K562 (cell line): ENCODE data around the gene ARFGEF2. TPM values are rescaled to one million over a fixed set of nuclear protein-coding genes. Genes with fewer than 3 reads are reported as not detected.

Experiments used
- ATAC-seq: fragments of 200-7000 bp; cut with Tn5 transposase; 3 replicates; pipeline ENCODE4 v1.9.1; 2020; ENCODE audit warnings: moderate library complexity
- BruUV-seq: library from RNA; stranded (reverse); fragments of 400-500 nt; replicated peaks from 2 replicates; lab custom pipeline; 2021; lab: Mats Ljungman, UMichigan
- CTCF ChIA-PET: fragments of 300-600 bp; formaldehyde crosslinking; extraction: SDS; loops from one replicate; lab custom pipeline; 2021; ENCODE audit warnings: low intra/inter-chr PET ratio; lab: Yijun Ruan, JAX
- POLR2A ChIA-PET: fragments of 300-600, 350-650 bp; sonication (Branson Sonifier 250); formaldehyde crosslinking; extraction: SDS; loops from one replicate; lab custom pipeline; 2021; ENCODE audit warnings: antibody characterized with exemption, inconsistent platforms; lab: Yijun Ruan, JAX
- DNase-seq, 4 experiments: peaks; one replicate each; pipeline versions ENCODE4 v3.0.0 to v3.0.0-alpha.2; 2011 to 2018; ENCODE audit warnings: low spot score in 3 of 4, mixed read lengths in 3 of 4; ENCODE audit errors: extremely low read depth in 1 of 4
- FAIRE-seq: peaks from 2 replicates; lab custom pipeline; 2011; peaks lifted over from hg19 to GRCh38; lab: Jason Lieb, UNC
- H2AFZ ChIP-seq: 2 replicates; pipeline ENCODE4 v1.6.0; 2011; ENCODE audit warnings: low read depth, low read length, control low read depth, inconsistent platforms
- H3K27ac ChIP-seq: fragments of 200-600 bp; 3 replicates; pipeline ENCODE4 v1.8.0; 2011; ENCODE audit warnings: low read depth, mild to moderate bottlenecking, control low read depth, inconsistent platforms, low read length, moderate library complexity, mixed read lengths; ENCODE audit errors: extremely low read depth
- H3K27me3 ChIP-seq, 2 experiments: fragments of 300-600 bp in 1 of 2; 2 replicates in 1 of 2; 3 replicates in 1 of 2; pipeline versions ENCODE4 v1.6.0 to v1.8.0; 2011; ENCODE audit warnings: inconsistent platforms in 2 of 2, low read length in 2 of 2, mild to moderate bottlenecking in 1 of 2, mixed read lengths in 1 of 2, moderate library complexity in 1 of 2; ENCODE audit not compliant: control insufficient read depth in 2 of 2, insufficient read depth in 2 of 2
- H3K36me3 ChIP-seq: fragments of 300-600 bp; 3 replicates; pipeline ENCODE4 v1.8.0; 2011; ENCODE audit warnings: mild to moderate bottlenecking, low read length, inconsistent platforms; ENCODE audit not compliant: control insufficient read depth, insufficient read depth
- H3K4me1 ChIP-seq, 2 experiments: fragments of 200-600 bp in 1 of 2; replicated peaks in 1 of 2; 2 replicates in 1 of 2; 3 replicates in 1 of 2; pipeline versions ENCODE4 v1.5.1 to v1.8.0; 2011; ENCODE audit warnings: inconsistent platforms in 2 of 2, low read length in 2 of 2, mild to moderate bottlenecking in 1 of 2, mixed read lengths in 1 of 2, moderate library complexity in 1 of 2; ENCODE audit not compliant: control insufficient read depth in 2 of 2, insufficient read depth in 2 of 2
- H3K4me2 ChIP-seq: 2 replicates; pipeline ENCODE4 v1.6.1; 2011; ENCODE audit warnings: low read length, control low read depth, inconsistent platforms, mixed read lengths; ENCODE audit not compliant: insufficient read depth
- H3K4me3 ChIP-seq: fragments of 200-600 bp; sonication (generic), shearing (Covaris generic); 2 replicates; pipeline ENCODE4 v1.5.1; 2016; ENCODE audit warnings: control low read depth, inconsistent platforms
- H3K79me2 ChIP-seq: fragments of 200-600 bp; 3 replicates; pipeline ENCODE4 v1.8.0; 2011; ENCODE audit warnings: low read length, inconsistent platforms; ENCODE audit not compliant: control insufficient read depth, insufficient read depth
- H3K9ac ChIP-seq, 2 experiments: 2 replicates each; pipeline versions ENCODE4 v1.6.0 to v1.6.1; 2011; ENCODE audit warnings: low read depth in 2 of 2, low read length in 2 of 2, control low read depth in 1 of 2, inconsistent platforms in 1 of 2, mild to moderate bottlenecking in 1 of 2, mixed read lengths in 1 of 2; ENCODE audit not compliant: insufficient read depth in 1 of 2
- H3K9me1 ChIP-seq: one replicate; pipeline ENCODE4 v1.6.0; 2011; ENCODE audit warnings: inconsistent platforms, mild to moderate bottlenecking, low read length, moderate library complexity; ENCODE audit not compliant: control insufficient read depth, insufficient read depth
- H3K9me3 ChIP-seq: replicated peaks from 2 replicates; pipeline ENCODE4 v1.5.1; 2011; ENCODE audit warnings: low read depth, low read length, inconsistent platforms; ENCODE audit not compliant: control insufficient read depth, insufficient read depth
- H4K20me1 ChIP-seq: replicated peaks from 2 replicates; pipeline ENCODE4 v1.6.1; 2011; ENCODE audit warnings: low read length, inconsistent platforms, mixed read lengths; ENCODE audit not compliant: control insufficient read depth, insufficient read depth
- HDAC6 ChIP-seq: IDR thresholded peaks from 2 replicates; pipeline ENCODE4 v1.6.1; 2012; ENCODE audit warnings: low read depth, mild to moderate bottlenecking, control low read depth, inconsistent platforms, low read length, moderate library complexity
- HNRNPUL1 ChIP-seq: fragments of 200-400 bp; formaldehyde crosslinking; IDR thresholded peaks from 2 replicates; pipeline ENCODE4 v1.6.1; 2017; ENCODE audit warnings: low read length
- RBM39 ChIP-seq: fragments of 200-400 bp; formaldehyde crosslinking; optimal IDR thresholded peaks from 2 replicates; pipeline ENCODE3; 2018; ENCODE audit warnings: low read depth, low read length
- SUPT5H ChIP-seq: fragments of 450-650 bp; IDR thresholded peaks from 2 replicates; pipeline ENCODE4 v1.6.1; 2016
- U2AF1 ChIP-seq: fragments of 200-400 bp; formaldehyde crosslinking; optimal IDR thresholded peaks from 2 replicates; pipeline ENCODE3; 2017; ENCODE audit warnings: mild to moderate bottlenecking, low read depth, low read length, moderate library complexity
- YBX1 ChIP-seq: fragments of 450-650 bp; IDR thresholded peaks from 2 replicates; pipeline ENCODE4 v1.7.1; 2016; ENCODE audit warnings: mild to moderate bottlenecking
- WGBS: fragments of 100-300 bp; shearing (Covaris generic); methylation state at CpG from one replicate; pipeline ENCODE4 v1.1.6; 2016; ENCODE audit warnings: low coverage, mixed read lengths; ENCODE audit not compliant: insufficient coverage; ENCODE audit errors: missing lambda C conversion rate; 5-methylcytosine and 5-hydroxymethylcytosine counted together
- in situ Hi-C: fragments of 300-500 bp; cut with MboI; formaldehyde crosslinking; loops from 4 replicates; pipeline ENCODE4 v1.15.0; 2018; ENCODE audit warnings: inconsistent platforms, mixed read lengths
- intact Hi-C: fragments of 100-400 bp; cut with micrococcal nuclease; formaldehyde crosslinking; loops from 2 replicates; pipeline ENCODE4 v1.14.2; 2022
- polyA plus RNA-seq, 8 experiments: library from polyadenylated mRNA; depleted of rRNA in 4 of 8; stranded (reverse) in 5 of 8; unstranded in 3 of 8; fragments of >200 nt; fragmentation: Nextera tagmentation in 2 of 8; fragmentation: Illumina TruSeq in 1 of 8; extraction: Ambion mirVana in 2 of 8; extraction: Trizol in 1 of 8; gene quantifications; 2 replicates each; pipeline versions ENCODE4 v1.2.1 to v1.2.3, GENCODE V29; 2011 to 2014; ENCODE audit warnings: inconsistent platforms in 1 of 8, missing spikeins in 1 of 8
- total RNA-seq, 7 experiments: library from RNA; depleted of rRNA in 6 of 7; stranded (reverse); fragments of >200 nt in 6 of 7; fragmentation: Illumina TruSeq in 2 of 7; extraction: Trizol in 2 of 7; gene quantifications; 2 replicates each; pipeline versions ENCODE4 v1.2.1 to v1.2.3, GENCODE V29; 2011 to 2021; ENCODE audit warnings: low replicate concordance in 1 of 7
- TF ChIP-seq, protein P1 (sequence below): fragments of 250-450 bp; sonication (Bioruptor Pico); IDR thresholded peaks from 2 replicates; pipeline ENCODE4 v1.5.1; 2021; ENCODE audit warnings: mild to moderate bottlenecking
- TF ChIP-seq, protein P2 (sequence below): sonication (generic); formaldehyde crosslinking; IDR thresholded peaks from 2 replicates; pipeline ENCODE4 v1.8.1; 2023; ENCODE audit warnings: mild to moderate bottlenecking, missing genetic modification reagents
- TF ChIP-seq, protein P3 (sequence below): IDR thresholded peaks from 2 replicates; pipeline ENCODE4 v1.6.1; 2011; ENCODE audit warnings: borderline replicate concordance, low read depth, mild to moderate bottlenecking, moderate library complexity, low read length; ENCODE audit not compliant: insufficient read depth, poor library complexity, severe bottlenecking
- TF ChIP-seq, protein P4 (sequence below): fragments of 450-650 bp; IDR thresholded peaks from 2 replicates; pipeline ENCODE4 v1.6.1; 2014; ENCODE audit warnings: low read depth, mild to moderate bottlenecking, moderate library complexity, borderline replicate concordance

The ARFGEF2 gene
- total and polyA plus RNA-seq, 9 of the 15 experiments (the other 6 are each of a cell fraction or from before 2014, with no cell fraction given), result 4.2 to 18.8 (median 13.7) TPM

DNA sequence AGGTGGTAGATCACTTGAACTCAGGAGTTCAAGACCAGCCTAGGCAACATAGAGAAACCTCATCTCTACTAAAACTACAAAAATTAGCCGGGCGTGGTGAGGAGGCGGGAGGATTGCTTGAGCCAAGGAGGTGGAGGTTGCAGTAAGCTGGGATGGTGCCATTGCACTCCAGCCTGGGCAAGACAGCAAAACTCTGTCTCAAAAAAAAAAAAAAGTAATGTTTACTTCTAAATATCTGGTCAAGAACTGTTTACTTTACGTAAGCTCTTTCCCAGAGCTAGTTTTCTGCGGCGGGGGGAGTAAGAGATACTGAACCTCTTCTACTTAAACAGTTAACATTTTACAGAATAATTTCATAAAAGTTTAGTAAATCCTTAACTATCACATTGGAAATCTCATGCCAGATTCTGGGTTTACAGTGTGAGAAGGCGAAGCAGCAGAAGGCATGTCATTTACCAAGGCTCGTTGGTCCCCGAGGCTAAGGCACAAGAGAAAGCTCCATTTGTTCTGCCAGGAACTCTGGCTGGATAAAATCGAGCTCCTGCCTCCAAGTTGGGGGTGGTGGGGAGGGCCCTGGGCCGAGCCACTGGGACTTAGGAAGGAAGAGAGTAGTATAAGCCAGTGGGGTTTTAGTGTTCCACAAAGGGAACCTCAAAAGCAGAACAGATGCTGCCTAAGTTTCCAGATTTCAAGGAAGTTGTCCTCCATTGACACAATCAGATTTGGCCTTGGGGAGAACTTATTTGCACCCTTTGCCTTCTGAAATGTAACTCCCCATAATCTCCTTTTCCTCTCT, 41.7 kb downstream of the ARFGEF2 start:
- ChIA-PET POLR2A (interaction anchor here (0.6 to 1.0 kb wide), 2 partner anchors 8 to 301 kb away, joined by 3 read pairs; no protein-coding TSS in a partner anchor), CTCF (no interaction called here)
- no peak overlapping the region for H3K4me3 ChIP-seq
- peaks cover 45% of the 10 kb centered on the region; the same call in 2 of the 3 replicates for H3K36me3 ChIP-seq
- TF ChIP-seq RBM39 (no peak), SUPT5H (no peak), HDAC6 (no peak), U2AF1 (no peak), HNRNPUL1 (no peak), YBX1 (no peak)
- TF ChIP-seq, protein P1, sequence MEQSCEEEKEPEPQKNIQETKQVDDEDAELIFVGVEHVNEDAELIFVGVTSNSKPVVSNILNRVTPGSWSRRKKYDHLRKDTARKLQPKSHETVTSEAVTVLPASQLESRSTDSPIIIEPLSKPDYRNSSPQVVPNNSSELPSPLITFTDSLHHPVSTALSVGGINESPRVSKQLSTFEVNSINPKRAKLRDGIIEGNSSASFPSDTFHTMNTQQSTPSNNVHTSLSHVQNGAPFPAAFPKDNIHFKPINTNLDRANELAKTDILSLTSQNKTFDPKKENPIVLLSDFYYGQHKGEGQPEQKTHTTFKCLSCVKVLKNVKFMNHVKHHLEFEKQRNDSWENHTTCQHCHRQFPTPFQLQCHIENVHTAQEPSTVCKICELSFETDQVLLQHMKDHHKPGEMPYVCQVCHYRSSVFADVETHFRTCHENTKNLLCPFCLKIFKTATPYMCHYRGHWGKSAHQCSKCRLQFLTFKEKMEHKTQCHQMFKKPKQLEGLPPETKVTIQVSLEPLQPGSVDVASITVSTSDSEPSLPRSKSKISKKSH (CRISPR knock-in tag), result no peak
- TF ChIP-seq, protein P2, sequence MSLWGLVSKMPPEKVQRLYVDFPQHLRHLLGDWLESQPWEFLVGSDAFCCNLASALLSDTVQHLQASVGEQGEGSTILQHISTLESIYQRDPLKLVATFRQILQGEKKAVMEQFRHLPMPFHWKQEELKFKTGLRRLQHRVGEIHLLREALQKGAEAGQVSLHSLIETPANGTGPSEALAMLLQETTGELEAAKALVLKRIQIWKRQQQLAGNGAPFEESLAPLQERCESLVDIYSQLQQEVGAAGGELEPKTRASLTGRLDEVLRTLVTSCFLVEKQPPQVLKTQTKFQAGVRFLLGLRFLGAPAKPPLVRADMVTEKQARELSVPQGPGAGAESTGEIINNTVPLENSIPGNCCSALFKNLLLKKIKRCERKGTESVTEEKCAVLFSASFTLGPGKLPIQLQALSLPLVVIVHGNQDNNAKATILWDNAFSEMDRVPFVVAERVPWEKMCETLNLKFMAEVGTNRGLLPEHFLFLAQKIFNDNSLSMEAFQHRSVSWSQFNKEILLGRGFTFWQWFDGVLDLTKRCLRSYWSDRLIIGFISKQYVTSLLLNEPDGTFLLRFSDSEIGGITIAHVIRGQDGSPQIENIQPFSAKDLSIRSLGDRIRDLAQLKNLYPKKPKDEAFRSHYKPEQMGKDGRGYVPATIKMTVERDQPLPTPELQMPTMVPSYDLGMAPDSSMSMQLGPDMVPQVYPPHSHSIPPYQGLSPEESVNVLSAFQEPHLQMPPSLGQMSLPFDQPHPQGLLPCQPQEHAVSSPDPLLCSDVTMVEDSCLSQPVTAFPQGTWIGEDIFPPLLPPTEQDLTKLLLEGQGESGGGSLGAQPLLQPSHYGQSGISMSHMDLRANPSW (CRISPR knock-in tag), result no peak
- TF ChIP-seq, protein P3, sequence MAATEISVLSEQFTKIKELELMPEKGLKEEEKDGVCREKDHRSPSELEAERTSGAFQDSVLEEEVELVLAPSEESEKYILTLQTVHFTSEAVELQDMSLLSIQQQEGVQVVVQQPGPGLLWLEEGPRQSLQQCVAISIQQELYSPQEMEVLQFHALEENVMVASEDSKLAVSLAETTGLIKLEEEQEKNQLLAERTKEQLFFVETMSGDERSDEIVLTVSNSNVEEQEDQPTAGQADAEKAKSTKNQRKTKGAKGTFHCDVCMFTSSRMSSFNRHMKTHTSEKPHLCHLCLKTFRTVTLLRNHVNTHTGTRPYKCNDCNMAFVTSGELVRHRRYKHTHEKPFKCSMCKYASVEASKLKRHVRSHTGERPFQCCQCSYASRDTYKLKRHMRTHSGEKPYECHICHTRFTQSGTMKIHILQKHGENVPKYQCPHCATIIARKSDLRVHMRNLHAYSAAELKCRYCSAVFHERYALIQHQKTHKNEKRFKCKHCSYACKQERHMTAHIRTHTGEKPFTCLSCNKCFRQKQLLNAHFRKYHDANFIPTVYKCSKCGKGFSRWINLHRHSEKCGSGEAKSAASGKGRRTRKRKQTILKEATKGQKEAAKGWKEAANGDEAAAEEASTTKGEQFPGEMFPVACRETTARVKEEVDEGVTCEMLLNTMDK, result no peak
- TF ChIP-seq, protein P4, sequence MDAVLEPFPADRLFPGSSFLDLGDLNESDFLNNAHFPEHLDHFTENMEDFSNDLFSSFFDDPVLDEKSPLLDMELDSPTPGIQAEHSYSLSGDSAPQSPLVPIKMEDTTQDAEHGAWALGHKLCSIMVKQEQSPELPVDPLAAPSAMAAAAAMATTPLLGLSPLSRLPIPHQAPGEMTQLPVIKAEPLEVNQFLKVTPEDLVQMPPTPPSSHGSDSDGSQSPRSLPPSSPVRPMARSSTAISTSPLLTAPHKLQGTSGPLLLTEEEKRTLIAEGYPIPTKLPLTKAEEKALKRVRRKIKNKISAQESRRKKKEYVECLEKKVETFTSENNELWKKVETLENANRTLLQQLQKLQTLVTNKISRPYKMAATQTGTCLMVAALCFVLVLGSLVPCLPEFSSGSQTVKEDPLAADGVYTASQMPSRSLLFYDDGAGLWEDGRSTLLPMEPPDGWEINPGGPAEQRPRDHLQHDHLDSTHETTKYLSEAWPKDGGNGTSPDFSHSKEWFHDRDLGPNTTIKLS, result no peak
- H3K9me1 ChIP-seq, result no peaks in the 10 kb centered on the region
- intact Hi-C loops (no loop called here), in situ Hi-C loops (no loop called here)
- H3K9ac ChIP-seq, result no peak overlapping the region
- H2AFZ ChIP-seq, result no peak overlapping the region
- DNase-seq, result no peak
- ATAC-seq, result no peak
- WGBS, result 88% methylated on average over 11 of the region's 11 CpGs
- BruUV-seq, result no TSS peak
- H3K4me2 ChIP-seq, result no peak overlapping the region
- FAIRE-seq, result no peak
- H3K27ac ChIP-seq, result no peak overlapping the region
- H3K4me1 ChIP-seq, result no peaks in the 10 kb centered on the region
- no peaks in the 10 kb centered on the region for H3K79me2 ChIP-seq
- no peaks in the 10 kb centered on the region for H3K27me3 ChIP-seq
- H3K9me3 ChIP-seq, result no peaks in the 10 kb centered on the region
- no peaks in the 10 kb centered on the region for H4K20me1 ChIP-seq
